Stimulated activated CD4-positive, alpha-beta T cell treated with anti-CD3 and anti-CD28 coated beads, Interleukin-4, amount 100 ng/mL, for 24 hours (primary cell): ENCODE measurements around the gene CTDNEP1.

ENCODE experiments used
- DNase-seq: peaks from one replicate; pipeline ENCODE4 v3.0.0-alpha.2; 2020

CTDNEP1 gene

DNA sequence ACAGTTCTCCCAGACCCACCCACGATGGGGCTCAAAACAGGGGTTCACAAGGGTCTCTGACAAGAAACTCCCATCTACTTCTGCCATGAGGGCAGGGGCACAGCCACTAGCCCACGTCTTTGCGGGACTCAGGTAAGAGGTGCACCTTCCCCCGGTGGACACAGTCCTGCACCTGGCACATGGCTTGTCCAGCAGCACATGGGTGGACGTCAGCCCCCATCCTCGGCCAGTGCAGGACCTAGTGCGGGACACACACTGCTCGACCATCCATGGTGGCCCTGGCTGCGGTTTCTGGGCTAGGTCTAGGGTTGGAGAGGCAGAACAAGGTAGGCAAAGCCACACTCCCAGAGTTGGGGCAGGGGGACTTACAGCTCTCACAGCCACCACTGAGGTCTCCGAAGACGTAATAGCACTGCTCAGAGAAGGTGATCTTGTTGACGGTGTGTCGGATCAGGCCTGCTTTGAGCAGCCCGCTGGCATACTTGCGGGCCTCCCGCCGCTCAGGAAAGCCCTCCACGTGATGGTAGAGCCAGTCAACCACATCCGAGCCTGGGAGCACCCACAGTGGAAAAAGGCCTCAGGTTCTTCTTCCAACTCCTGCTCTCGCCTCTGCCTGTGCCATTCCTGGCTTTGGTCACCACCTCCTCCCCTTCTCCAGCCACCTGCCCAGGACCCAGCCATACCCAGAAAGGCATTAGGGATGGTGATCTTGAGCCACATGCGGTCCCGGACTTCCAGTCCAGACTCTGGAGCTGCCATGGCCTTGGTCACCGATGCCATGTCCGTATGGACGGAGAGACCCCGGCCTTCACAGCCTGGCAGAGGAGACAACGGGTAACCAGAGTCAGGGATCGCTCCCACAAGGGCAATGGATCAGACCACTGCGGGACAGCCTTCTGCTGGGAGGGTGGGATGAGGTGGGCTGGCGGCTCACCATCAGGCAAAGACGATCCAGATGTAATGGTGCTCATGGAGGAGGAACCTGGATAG, 24.5 kb downstream of the CTDNEP1 start:
- no peak for DNase-seq

DNA sequence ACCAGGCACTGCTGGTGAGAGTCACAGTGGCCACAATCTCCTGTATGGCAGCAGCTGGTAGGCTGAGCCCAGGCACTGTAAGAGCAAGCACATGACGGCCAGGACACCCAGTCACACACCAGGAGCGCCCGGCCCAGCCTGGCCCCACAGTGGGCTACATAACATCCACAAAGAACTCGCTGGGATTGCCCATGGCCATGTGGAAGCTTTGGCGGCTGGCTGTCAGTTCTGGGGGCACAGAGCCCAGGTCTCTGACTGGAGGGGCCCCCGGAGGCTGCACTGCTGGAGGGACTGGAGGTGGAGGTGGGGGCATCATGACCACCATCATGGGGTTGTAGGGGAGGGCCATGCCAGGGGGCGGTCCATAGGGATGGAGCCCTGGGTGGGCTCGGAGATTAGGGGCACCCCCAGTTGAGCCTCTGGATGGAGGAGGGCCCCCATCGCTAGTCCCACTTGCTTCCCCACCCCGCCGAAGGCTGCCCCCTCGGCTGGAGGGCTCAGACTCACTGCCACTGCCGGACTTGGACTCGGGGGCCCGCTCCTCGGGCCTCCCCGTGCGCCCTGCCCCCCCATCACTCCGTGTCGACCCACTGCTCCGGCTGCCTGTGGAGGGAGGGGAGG, 25.7 kb downstream of the CTDNEP1 start:
- DNase-seq: no peak

DNA sequence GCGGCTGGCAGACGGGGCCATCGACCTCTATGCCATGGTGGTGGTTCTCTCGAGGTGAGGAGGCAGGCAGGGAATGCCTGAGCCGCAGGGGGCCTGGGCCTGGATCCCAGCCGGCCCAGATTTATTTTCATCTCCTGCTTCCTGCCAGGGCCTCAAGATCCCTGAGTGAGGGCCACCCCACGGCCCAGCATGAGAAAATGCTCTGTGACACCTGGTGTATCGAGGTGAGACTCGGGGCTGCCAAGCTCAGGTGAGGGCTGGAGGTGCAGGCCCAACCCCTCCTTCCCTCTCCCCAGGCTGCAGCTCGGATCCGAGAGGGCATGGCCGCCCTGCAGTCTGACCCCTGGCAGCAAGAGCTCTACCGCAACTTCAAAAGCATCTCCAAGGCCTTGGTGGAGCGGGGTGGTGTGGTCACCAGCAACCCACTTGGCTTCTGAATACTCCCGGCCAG, 26.8 kb downstream of the CTDNEP1 start:
- DNase-seq: no peak

DNA sequence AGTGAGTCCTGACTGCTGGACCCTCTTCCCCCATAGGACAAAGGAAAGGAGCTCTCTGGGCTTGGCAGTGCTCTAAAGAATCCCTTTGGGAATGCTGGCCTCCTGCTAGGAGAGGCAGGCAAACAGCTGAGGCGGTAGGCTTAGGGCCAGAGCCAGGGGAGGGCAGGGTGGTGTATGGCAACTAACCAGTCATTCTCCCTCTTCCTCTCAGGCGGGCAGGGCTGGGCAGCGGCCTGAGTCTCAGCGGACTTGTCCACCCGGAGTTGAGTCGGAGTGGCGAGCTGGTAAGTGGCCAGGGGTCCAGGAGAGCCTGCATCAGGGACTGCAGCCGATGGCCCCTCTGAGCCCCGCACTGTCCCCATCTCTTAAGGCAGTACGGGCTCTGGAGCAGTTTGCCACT, 27.4 kb downstream of the CTDNEP1 start:
- no peak for DNase-seq

DNA sequence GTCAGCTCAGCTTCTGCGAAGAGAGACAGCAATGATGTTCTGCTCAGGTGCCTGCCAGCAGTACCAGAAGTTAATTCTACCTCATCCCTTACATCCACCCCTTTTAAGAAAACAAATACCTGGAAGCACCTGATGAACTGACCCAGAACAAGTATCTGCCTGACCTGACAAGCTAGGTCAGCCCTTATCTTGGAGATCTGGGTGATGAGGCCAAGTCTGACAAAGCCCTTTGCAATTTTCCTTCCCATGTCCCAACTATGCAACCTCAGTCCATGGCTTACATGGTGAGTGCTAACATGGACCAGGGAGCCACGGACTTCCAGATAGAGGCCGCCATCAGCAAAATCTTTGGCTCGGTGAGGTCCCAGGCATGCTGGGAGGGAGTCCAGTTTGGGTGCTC, 28.2 kb downstream of the CTDNEP1 start:
- no peak for DNase-seq

DNA sequence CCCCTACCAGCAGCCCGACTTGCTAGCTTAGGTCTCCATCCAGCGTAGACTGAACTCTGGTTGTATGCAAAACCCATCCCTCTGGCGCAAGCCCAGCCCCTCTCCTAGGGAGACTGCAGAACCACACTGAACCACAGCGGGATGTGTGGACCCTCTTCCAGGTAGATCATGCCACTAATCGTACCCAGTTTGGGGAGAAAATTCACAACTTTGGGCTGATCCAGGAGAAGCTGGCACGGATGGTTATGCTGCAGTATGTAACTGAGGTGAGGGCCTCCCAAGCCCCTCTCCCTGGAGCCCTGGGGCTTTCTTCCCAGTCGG, 28.6 kb downstream of the CTDNEP1 start:
- no peak for DNase-seq

DNA sequence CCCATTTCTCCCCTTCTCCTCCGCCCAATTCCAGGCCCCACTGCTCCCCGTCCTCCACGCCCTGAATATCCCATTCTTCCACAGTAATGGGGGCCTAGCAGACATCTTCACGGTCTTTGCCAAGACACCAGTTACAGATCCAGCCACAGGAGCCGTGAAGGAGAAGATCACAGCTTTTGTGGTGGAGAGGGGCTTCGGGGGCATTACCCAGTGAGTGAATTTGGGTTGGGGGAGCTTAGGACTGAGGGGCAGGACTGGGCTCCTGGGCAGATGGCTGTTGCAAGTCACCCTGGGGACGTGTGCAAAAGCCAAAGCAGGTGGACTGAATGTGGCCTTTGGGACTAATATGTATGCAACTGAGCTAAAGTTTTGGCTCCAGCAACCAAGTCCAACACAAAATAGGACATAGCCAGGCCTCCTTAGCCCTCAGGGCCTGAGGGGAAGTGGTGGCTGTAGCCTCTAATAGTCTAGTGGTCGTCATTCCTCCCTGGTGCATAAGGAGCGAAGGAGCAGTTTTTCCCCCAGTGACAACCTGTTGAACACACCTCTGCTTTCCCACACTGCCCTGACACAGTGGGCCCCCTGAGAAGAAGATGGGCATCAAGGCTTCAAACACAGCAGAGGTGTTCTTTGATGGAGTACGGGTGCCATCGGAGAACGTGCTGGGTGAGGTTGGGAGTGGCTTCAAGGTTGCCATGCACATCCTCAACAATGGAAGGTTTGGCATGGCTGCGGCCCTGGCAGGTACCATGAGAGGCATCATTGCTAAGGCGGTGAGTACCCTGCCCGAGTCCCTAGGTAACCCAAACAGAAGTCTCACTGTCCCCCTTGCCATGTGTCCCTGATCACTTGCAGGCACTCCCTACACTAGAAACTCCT, 29.2 kb downstream of the CTDNEP1 start:
- DNase-seq: no peak

DNA sequence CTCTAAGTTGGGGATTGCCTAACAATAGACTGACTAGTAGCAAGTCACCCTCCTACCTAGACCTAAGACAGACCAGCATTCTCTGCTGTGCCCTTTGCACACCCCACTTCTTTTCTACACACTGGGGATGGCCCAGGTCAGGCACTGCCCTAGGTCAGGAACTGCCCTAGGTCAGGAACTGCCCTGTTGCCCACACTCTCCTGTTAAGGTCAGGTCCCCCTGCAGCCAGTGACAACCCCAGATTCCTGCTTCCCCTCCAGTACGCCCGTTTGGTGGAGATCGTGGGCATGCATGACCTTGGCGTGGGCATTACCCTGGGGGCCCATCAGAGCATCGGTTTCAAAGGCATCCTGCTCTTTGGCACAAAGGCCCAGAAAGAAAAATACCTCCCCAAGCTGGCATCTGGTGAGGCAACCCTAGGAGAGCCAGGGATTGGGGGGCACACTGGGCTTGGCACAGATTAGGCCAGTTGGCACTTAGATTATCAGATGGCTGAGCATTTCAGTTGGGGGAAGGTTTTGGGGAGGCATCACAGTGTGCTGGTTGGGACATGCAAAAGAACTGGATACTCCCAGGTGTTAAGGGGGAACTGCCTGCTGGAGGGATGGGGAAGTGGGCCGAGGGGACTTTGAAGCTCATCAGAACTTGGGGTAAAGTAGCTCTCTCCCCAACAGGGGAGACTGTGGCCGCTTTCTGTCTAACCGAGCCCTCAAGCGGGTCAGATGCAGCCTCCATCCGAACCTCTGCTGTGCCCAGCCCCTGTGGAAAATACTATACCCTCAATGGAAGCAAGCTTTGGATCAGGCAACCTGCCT, 30.0 kb downstream of the CTDNEP1 start:
- no peak for DNase-seq

DNA sequence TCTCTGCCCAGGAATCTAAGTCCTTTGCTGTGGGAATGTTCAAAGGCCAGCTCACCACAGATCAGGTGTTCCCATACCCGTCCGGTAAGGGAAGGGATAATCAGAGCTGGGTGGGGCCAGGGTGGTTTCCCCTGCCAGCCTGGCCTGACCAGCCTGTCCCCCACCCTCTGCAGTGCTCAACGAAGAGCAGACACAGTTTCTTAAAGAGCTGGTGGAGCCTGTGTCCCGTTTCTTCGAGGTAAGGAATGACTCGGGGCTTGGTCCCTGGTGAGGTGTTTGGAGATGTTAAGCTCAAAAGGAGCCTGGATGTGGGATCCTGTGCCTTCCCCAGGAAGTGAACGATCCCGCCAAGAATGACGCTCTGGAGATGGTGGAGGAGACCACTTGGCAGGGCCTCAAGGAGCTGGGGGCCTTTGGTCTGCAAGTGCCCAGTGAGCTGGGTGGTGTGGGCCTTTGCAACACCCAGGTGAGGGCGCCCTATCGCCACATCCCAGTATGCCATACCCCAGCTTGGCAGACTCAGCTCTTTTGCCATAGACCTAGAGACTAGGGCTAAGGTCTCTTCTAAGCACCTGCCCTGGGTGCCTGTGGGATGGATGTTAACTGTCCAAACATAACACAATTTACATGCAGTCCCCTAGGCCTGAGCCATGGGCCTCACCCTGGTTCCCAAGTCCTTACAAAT, 30.8 kb downstream of the CTDNEP1 start:
- DNase-seq: peak; percentile 64

DNA sequence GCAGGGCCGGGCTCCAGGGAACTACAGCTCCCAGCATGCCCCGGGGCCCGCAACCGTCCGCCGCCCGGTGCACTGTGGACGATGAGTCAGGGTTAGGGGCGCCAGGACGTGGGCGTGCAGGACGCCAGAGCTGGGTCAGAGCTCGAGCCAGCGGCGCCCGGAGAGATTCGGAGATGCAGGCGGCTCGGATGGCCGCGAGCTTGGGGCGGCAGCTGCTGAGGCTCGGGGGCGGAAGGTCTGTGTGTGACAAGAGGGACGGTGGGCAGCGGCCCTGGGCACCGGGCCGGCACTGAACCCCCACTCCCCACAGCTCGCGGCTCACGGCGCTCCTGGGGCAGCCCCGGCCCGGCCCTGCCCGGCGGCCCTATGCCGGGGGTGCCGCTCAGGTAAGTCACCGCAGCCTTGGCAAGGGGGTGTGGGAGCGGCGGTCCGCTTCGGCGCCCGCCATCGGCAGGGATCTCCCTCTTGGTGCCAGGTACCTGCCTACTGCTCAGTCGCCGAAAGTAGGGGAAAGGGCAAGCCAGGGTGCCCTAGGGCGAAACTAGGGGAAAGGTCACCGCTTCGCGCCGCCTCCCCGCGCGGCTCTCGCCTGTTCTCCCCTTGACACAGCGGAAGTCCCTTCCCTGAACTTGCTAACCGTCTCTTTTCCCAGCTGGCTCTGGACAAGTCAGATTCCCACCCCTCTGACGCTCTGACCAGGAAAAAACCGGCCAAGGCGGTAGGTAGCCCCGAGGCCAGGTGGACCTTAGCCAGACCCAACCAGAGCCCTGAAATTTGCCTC, 31.5 kb downstream of the CTDNEP1 start, which contains the start of the genes ACADVL and DLG4:
Gene ACADVL, plus strand, starts transcription at position 127 of the 781 bp plus-strand sequence. Its CDS starts 47 bp downstream, at position 174.
Gene DLG4, minus strand, starts transcription at position 25 of the 781 bp plus-strand sequence.
- peak; percentile 81 for DNase-seq

DNA sequence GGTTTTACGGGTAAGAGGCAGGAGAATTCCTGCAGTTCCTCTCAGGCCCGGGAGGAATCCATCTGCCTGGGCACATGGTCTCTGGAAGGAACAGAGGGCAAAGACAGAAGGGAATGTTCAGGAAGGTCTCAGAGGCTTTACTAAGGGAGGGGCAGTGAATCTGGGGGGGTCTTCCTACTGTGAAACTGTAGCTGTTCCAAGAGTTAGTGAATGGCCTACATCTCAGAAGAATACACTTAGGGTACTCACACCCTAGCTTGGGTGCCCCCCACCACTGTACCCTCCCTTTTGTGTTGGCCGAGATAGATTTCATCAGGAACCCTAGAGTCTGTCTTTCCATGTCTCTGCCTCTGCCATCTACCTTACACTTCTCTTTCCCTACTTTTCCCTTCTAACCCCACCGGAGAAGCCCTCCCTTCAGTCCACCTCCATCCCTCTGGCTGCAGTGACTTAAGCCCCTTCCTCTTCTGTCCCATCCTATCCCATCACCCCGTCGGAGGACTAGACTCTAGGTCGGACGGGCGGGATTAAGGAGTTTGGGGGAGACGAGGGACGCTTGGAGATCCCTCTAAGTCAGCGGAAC, 32.2 kb downstream of the CTDNEP1 start:
- no peak for DNase-seq

DNA sequence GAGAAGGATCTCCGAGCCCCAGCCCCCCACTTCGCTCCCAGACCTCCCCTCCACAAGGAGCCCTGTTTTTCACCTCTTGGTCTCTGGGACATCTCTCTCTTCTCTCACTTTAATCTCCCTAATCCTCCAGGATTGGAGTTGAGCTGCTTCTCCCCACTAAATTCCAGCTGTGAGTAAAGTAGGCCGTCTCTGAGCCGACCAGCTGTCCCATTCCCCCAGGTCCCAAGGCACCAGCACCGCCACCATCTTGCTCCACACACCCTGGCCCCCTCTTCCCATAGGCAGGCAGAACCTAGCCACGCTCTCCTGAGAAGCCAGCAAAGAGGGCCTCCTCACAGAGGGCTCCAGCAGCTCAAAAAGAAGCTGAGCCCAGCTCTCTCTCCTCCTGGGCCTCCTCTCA, 32.8 kb downstream of the CTDNEP1 start:
- DNase-seq: no peak

DNA sequence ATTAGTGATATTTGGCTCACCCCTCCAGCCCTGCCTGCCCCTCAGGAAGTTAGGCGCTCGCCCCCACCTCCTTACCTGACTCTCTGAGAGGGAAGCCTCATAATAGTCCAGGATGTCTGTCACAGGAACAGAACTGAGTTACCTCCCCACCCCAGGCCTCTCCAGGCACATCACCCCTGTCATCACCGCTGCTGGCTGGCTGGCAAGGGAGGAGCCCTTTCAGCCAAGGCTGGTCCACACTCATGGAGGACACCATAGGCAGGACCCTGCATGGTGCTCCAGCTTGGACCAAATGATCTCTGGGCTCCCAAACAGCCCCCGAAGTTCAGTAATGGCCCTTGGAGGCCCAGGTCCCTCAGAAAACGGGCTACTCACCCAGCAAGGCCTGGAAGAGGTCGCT, 33.4 kb downstream of the CTDNEP1 start:
- no peak for DNase-seq

DNA sequence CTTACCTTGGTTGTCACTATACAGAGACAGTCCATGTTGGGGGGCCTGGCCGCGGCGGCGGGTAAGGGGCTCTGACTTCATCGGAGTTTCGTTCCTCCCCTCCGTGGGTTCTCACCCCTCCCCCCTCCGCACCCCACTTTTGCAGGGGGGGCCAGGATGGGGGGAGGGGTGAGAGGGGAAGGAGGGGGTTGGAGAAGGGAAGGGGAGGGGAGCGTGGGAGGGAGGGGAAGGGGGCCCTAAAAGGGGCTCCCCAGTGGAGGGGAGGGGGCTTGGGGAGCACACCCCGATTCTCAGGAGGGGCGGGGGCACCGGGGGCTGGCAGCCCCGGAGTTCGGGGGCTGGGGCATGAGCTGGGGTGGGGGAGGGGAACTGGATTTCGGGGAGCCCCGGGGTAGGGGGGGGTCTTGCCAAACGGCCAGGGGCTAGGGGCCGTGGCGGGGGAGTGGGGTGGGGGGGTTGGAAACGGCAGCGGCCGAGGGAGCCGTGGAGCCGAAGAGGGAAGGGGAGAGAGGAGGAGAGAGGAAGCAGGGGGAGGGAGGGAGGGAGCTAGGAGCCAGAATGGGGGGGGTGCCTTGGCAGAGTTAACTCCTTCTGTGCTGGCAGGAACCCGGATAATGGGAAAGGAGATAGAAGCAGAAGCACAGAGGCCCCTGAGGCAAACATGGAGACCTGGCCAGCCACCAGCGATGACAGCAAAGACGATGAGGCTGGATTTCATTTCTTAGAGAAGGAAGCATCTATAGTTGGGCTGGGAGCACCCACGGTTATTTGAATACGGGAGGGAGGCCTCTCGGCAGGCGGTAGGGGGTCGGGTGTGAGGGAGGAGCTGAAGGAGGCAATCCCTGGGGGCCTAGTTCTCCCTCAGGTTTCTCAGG, 34.2 kb downstream of the CTDNEP1 start:
- DNase-seq: no peak

DNA sequence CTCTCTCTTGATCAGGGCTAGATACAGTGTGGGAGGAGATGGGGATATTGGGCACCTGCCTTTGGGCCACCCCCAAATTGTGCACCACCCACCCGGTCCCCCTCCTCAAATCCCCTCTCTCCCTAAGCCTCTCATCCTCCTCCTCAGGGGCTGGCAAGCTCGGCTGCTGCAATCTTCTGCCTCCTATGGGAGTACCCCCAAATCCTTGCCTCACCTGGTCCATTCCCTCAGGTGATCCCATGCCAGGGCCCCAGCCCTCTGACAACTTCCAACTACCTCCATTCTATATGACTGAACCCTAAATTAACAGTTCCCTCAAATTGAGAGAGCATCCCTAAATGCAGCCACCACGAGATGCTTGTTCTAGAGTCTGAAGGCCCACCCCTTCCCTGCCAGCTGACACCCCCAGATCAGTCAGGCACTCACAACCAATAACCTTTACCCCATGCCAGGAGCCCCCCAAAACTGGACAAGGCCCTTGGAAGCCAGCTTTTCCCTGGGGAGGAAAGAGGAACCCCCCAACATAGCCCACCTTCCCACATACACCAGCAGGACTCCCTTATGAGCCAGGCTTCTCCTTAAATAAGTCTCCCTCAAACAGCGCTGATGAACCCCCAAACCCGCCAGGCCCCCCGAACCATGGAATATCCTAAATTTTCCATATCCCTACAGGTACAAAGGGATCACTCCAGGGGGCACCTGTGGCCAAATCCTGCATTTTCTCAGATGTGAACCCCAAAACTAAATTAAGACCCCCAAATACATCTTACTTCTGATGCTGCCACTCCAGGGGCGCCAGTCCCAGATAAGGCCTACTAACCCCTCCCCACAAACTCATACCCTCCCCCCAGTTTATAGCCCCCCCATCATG, 35.1 kb downstream of the CTDNEP1 start:
- DNase-seq: no peak

DNA sequence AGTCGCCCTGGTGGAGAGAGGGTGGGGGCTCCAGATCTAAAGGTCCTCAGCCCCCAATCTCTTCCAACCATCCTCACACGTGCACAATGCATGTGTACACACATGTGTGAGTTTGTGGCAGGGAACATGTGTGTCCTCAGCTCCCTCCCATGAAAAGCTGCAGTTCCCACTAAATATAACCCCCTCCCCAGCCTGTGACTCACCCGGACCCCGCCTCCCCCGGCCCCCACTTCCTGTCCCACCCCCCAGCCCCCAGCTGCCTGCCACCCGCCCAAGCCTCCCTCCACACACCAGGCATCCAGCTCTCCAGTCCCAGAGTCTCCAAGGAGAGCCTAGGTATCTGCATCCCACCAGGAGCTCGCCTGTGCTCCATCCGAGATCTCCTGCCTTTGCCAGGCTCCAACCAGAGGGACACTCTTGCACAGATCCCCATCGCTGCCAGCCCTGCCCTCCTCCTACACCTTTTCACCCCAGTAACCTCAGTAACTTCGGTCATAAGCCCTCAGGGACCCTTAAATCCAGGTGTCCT, 35.8 kb downstream of the CTDNEP1 start:
- no peak for DNase-seq

DNA sequence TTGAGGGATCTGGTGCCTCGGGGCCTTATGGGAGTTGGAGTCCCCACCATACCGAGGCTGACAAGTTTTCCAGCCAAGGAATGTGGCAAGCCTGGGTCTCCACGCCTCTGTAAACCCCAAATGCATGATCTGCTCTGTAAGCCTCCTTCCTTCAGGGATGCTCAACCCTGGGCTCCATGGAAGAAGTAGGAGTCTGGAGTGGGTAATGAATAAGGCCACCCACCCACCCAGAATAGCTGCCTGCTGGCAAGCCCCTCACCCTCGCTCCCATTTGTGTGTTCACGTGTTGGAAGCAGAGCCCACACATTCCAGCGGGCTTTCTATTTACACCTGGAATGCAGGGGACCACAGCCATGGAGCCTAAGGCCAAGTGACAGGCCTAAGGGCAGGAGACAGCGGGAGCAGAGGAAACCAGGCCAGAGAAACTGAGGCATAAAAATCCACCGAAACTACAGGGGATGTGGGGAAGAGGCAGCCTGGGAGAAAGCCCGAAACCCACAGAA, 36.3 kb downstream of the CTDNEP1 start:
- no peak for DNase-seq
